OCI-LY7 (cell line): ENCODE measurements around the gene RPS5. TPM values are rescaled to one million over a fixed set of nuclear protein-coding genes. Genes with fewer than 3 reads are reported as not detected.

Source experiments
- BruUV-seq: library from RNA; stranded (reverse); fragments of 400-500 nt; replicated peaks from 2 replicates; lab custom pipeline; 2021; lab: Mats Ljungman, UMichigan
- CTCF ChIA-PET: fragments of 300-600 bp; sonication (Branson Sonifier 250); formaldehyde crosslinking; loops from one replicate; lab custom pipeline; 2022; ENCODE audit warnings: antibody characterized with exemption; ENCODE audit not compliant: unreplicated experiment; lab: Charles Lee
- POLR2A ChIA-PET: fragments of 300-600 bp; sonication (Branson Sonifier 250); formaldehyde crosslinking; loops from one replicate; lab custom pipeline; 2022; ENCODE audit warnings: antibody characterized with exemption; lab: Charles Lee
- DNase-seq: peaks from one replicate; pipeline ENCODE4 v3.0.0-alpha.2; 2015; ENCODE audit warnings: low spot score
- H2AFZ ChIP-seq: fragments of 200-600 bp; sonication (generic), shearing (Covaris generic); 2 replicates; pipeline ENCODE4 v1.6.1; 2014; ENCODE audit warnings: mild to moderate bottlenecking, antibody characterized with exemption, low read length, moderate library complexity
- H3K27ac ChIP-seq: fragments of 200-600 bp; sonication (generic); 2 replicates; pipeline ENCODE4 v1.5.1; 2014; ENCODE audit warnings: mixed run types, low read depth, mild to moderate bottlenecking, moderate library complexity, low read length, inconsistent platforms; ENCODE audit not compliant: poor library complexity, severe bottlenecking
- H3K36me3 ChIP-seq: fragments of 200-600 bp; sonication (generic); 2 replicates; pipeline ENCODE4 v1.6.1; 2014; ENCODE audit warnings: mild to moderate bottlenecking, antibody characterized with exemption, low read length, moderate library complexity, mixed read lengths; ENCODE audit not compliant: insufficient read depth
- H3K4me1 ChIP-seq: fragments of 200-600 bp; sonication (generic); 2 replicates; pipeline ENCODE4 v1.5.1; 2014; ENCODE audit warnings: mild to moderate bottlenecking, low read length; ENCODE audit not compliant: insufficient read depth, poor library complexity, severe bottlenecking
- H3K4me2 ChIP-seq: fragments of 200-600 bp; sonication (generic); 2 replicates; pipeline ENCODE4 v1.6.1; 2014; ENCODE audit warnings: mild to moderate bottlenecking, low read length
- H3K4me3 ChIP-seq: fragments of 200-600 bp; sonication (generic); 2 replicates; pipeline ENCODE4 v1.5.1; 2014; ENCODE audit warnings: mild to moderate bottlenecking, low read depth, low read length; ENCODE audit not compliant: poor library complexity, severe bottlenecking
- H3K79me2 ChIP-seq: fragments of 200-600 bp; sonication (generic); 2 replicates; pipeline ENCODE4 v1.6.1; 2016; ENCODE audit warnings: low read depth, mild to moderate bottlenecking, low read length, moderate library complexity, mixed read lengths; ENCODE audit not compliant: insufficient read depth
- H3K9me2 ChIP-seq: fragments of 200-600 bp; sonication (generic); 2 replicates; pipeline ENCODE4 v1.6.1; 2016; ENCODE audit warnings: mild to moderate bottlenecking, low read length, mixed read lengths; ENCODE audit not compliant: insufficient read depth
- H3K9me3 ChIP-seq: fragments of 200-600 bp; sonication (generic); 2 replicates; pipeline ENCODE4 v1.6.1; 2014; ENCODE audit warnings: mild to moderate bottlenecking, mixed run types, low read length, mixed read lengths
- H4K20me1 ChIP-seq: fragments of 200-600 bp; sonication (generic); 2 replicates; pipeline ENCODE4 v1.6.1; 2014; ENCODE audit warnings: mild to moderate bottlenecking, antibody characterized with exemption, low read length, moderate library complexity, mixed read lengths; ENCODE audit not compliant: insufficient read depth
- EZH2phosphoT487 ChIP-seq: fragments of 200-600 bp; sonication (generic); IDR thresholded peaks from 2 replicates; pipeline ENCODE4 v1.6.1; 2018; ENCODE audit warnings: low read depth, borderline replicate concordance, mild to moderate bottlenecking, mixed run types, antibody characterized with exemption, low read length, moderate library complexity, mixed read lengths
- intact Hi-C: fragments of 100-400 bp; cut with micrococcal nuclease; formaldehyde crosslinking; loops from one replicate; pipeline ENCODE4 v1.10.0; 2022; ENCODE audit not compliant: unreplicated experiment
- total RNA-seq, 2 experiments: library from RNA; depleted of rRNA in 1 of 2; stranded (reverse); fragments of >200 nt in 1 of 2; shearing (Covaris generic) in 1 of 2; gene quantifications; 2 replicates each; pipeline ENCODE4 v1.2.3, GENCODE V29; 2014 to 2022
- TF ChIP-seq, protein P1 (sequence below): fragments of 200-600 bp; sonication (generic); conservative IDR thresholded peaks from 2 replicates; pipeline ENCODE4 v1.5.1; 2014; ENCODE audit warnings: mild to moderate bottlenecking, antibody characterized with exemption, low read length, moderate library complexity, mixed read lengths

Gene RPS5
- total RNA-seq, 2 experiments from 2014 or later: 1,607 to 3,333 TPM

DNA sequence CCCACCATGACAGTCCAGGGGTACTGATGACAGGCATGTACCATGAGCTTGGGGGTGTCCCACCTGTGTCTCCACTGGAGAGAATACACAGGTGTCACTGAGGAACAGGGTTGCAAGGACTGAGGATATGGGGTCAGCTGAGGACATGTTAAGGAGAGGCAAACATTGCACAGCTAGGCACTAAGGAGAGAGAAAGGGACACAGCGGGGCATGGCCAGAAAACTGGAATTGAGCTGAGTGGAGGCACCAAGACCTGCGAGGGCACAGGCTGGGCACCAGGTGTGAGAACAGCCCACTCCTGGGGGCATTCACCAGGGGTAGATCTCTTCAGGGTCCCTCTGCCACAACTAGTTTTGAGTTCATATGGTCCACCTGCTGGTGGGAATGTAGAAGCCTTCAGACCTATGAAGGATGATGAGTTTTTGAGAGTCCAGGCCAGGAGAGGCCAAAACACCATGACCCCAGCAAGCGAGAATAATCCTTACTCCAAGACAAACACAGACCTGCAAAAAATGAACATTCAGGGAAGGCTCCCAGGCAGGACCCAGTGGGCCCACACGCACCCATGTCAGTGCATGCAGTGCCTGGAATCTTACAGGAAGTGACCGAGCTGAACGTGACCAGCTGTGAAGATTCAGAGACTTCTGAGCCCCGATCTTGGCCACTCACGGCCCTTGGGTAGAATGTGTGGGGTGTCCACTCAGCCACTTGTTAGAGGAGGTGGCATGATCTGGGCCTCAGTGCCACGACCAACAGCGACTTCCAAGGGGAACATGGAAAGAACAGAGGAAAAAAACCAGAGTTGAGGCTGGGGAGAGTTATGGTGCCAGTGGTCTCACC lies 20.0 kb downstream of the RPS5 start:
- no TSS peak for BruUV-seq
- H3K4me3 ChIP-seq: peak overlapping the region; percentile 83
- intact Hi-C loops: loop anchor here (5.0 kb wide), 1 partner anchor 80 kb away; the partner anchor contains the start of gene ZSCAN22
- ChIA-PET POLR2A (no interaction called here), CTCF (no interaction called here)
- H3K9me3 ChIP-seq: no peaks in the 10 kb centered on the region
- peaks cover 25% of the 10 kb centered on the region for H3K4me1 ChIP-seq
- H3K36me3 ChIP-seq: no peaks in the 10 kb centered on the region
- TF ChIP-seq EZH2phosphoT487: no peak
- TF ChIP-seq, protein P1, sequence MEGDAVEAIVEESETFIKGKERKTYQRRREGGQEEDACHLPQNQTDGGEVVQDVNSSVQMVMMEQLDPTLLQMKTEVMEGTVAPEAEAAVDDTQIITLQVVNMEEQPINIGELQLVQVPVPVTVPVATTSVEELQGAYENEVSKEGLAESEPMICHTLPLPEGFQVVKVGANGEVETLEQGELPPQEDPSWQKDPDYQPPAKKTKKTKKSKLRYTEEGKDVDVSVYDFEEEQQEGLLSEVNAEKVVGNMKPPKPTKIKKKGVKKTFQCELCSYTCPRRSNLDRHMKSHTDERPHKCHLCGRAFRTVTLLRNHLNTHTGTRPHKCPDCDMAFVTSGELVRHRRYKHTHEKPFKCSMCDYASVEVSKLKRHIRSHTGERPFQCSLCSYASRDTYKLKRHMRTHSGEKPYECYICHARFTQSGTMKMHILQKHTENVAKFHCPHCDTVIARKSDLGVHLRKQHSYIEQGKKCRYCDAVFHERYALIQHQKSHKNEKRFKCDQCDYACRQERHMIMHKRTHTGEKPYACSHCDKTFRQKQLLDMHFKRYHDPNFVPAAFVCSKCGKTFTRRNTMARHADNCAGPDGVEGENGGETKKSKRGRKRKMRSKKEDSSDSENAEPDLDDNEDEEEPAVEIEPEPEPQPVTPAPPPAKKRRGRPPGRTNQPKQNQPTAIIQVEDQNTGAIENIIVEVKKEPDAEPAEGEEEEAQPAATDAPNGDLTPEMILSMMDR: peak; percentile 62
- DNase-seq: peak; percentile 32
- H3K79me2 ChIP-seq: peaks cover 12% of the 10 kb centered on the region; the same call in 1 of the 2 replicates
- H3K9me2 ChIP-seq: no peaks in the 10 kb centered on the region
- H3K4me2 ChIP-seq: peak overlapping the region; percentile 96
- H3K27ac ChIP-seq: no peak overlapping the region
- H4K20me1 ChIP-seq: no peaks in the 10 kb centered on the region
- H2AFZ ChIP-seq: no peak overlapping the region

DNA sequence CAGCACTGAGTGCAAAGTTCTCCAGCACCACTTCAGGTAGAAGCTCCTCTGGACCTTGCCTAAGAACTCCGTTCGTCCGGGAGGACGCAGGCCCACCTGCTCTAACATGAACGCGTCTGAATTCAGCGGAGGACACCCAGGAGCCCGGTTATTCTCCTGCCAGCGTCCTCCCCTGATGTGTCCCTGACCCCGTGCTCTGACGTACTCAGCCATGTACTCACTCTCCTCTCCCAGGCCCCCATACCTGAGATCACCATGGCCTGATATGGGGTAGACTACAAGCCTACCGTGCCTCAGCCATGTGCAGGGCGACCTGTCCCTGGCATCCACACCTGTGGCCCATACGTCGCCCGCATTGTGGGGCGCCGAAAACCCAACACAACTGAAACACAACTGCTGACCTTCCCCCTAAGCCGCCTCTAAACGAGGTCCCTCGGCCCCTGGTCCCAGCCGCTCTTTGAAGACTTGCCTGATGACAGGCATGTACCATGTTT lies 20.6 kb downstream of the RPS5 start:
- TSS peak; percentile 84 for BruUV-seq
- peak overlapping the region; percentile 63; the same call in 1 of the 2 replicates for H2AFZ ChIP-seq
- H3K79me2 ChIP-seq: peaks cover 12% of the 10 kb centered on the region; the same call in 1 of the 2 replicates
- H4K20me1 ChIP-seq: no peaks in the 10 kb centered on the region
- no peak for DNase-seq
- no peaks in the 10 kb centered on the region for H3K9me3 ChIP-seq
- no peaks in the 10 kb centered on the region for H3K36me3 ChIP-seq
- peaks cover 20% of the 10 kb centered on the region for H3K4me1 ChIP-seq
- H3K4me3 ChIP-seq: peak overlapping the region; percentile 83
- CTCF ChIA-PET: no interaction called here
- H3K27ac ChIP-seq: peak overlapping the region; percentile 47
- H3K4me2 ChIP-seq: peak overlapping the region; percentile 96
- POLR2A ChIA-PET: no interaction called here
- H3K9me2 ChIP-seq: no peaks in the 10 kb centered on the region
- intact Hi-C loops: loop anchor here (1.0 to 5.0 kb wide), 4 partner anchors 44 to 225 kb away; partner anchors contain the start of genes ZNF274, ZNF324, ZNF324B and ZSCAN22
- TF ChIP-seq EZH2phosphoT487: no peak
- TF ChIP-seq, protein P1: no peak
